ENCODE measurements around the gene SPAG9.

DNA sequence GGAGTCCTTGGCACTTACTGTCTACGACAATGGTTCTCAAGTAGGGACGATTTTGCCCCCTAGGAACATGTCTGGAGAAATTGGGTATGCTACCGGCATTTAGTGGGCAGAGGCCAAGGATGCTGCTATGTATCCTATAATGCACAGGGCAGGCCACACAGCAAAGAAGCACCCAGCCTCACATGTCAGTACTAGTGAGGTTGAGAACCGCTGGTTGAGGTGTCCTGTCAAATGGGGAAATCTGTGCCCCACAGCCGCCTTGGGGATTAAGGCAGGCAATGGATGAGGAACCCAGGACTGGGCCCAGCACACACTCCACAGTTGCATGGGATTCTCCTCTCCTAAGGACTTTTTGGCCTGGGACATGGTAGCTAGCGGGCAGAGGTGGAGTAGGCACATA lies 167.8 kb downstream of the SPAG9 start:
- TF ChIP-seq CTCF (IDR thresholded peaks at IDR 0.05; ENCODE audit: poor library complexity) (no peak), EZH2 (IDR thresholded peaks at IDR 0.05; ENCODE audit: borderline replicate concordance) (no peak), EZH2phosphoT487 (IDR thresholded peaks at IDR 0.05; ENCODE audit: low read depth, severe bottlenecking, unreplicated experiment) (no peak)

All from hepatocyte (in vitro differentiated cells).